K562 (cell line): ENCODE results near the gene ABL1. TPM values are rescaled to one million over a fixed set of nuclear protein-coding genes. Genes with fewer than 3 reads are reported as not detected.

ENCODE experiments used
- ATAC-seq: fragments of 200-7000 bp; cut with Tn5 transposase; 3 replicates; pipeline ENCODE4 v1.9.1; 2020; ENCODE audit warnings: moderate library complexity
- BruUV-seq: library from RNA; stranded (reverse); fragments of 400-500 nt; replicated peaks from 2 replicates; lab custom pipeline; 2021; lab: Mats Ljungman, UMichigan
- CTCF ChIA-PET: fragments of 300-600 bp; formaldehyde crosslinking; extraction: SDS; loops from one replicate; lab custom pipeline; 2021; ENCODE audit warnings: low intra/inter-chr PET ratio; lab: Yijun Ruan, JAX
- POLR2A ChIA-PET: fragments of 300-600, 350-650 bp; sonication (Branson Sonifier 250); formaldehyde crosslinking; extraction: SDS; loops from one replicate; lab custom pipeline; 2021; ENCODE audit warnings: antibody characterized with exemption, inconsistent platforms; lab: Yijun Ruan, JAX
- DNase-seq, 4 experiments: peaks; one replicate each; pipeline versions ENCODE4 v3.0.0 to v3.0.0-alpha.2; 2011 to 2018; ENCODE audit warnings: low spot score in 3 of 4, mixed read lengths in 3 of 4; ENCODE audit errors: extremely low read depth in 1 of 4
- FAIRE-seq: peaks from 2 replicates; lab custom pipeline; 2011; peaks lifted over from hg19 to GRCh38; lab: Jason Lieb, UNC
- H2AFZ ChIP-seq: 2 replicates; pipeline ENCODE4 v1.6.0; 2011; ENCODE audit warnings: low read depth, low read length, control low read depth, inconsistent platforms
- H3K27ac ChIP-seq: fragments of 200-600 bp; 3 replicates; pipeline ENCODE4 v1.8.0; 2011; ENCODE audit warnings: low read depth, mild to moderate bottlenecking, control low read depth, inconsistent platforms, low read length, moderate library complexity, mixed read lengths; ENCODE audit errors: extremely low read depth
- H3K27me3 ChIP-seq, 2 experiments: fragments of 300-600 bp in 1 of 2; 2 replicates in 1 of 2; 3 replicates in 1 of 2; pipeline versions ENCODE4 v1.6.0 to v1.8.0; 2011; ENCODE audit warnings: inconsistent platforms in 2 of 2, low read length in 2 of 2, mild to moderate bottlenecking in 1 of 2, mixed read lengths in 1 of 2, moderate library complexity in 1 of 2; ENCODE audit not compliant: control insufficient read depth in 2 of 2, insufficient read depth in 2 of 2
- H3K36me3 ChIP-seq: fragments of 300-600 bp; 3 replicates; pipeline ENCODE4 v1.8.0; 2011; ENCODE audit warnings: mild to moderate bottlenecking, low read length, inconsistent platforms; ENCODE audit not compliant: control insufficient read depth, insufficient read depth
- H3K4me1 ChIP-seq, 2 experiments: fragments of 200-600 bp in 1 of 2; replicated peaks in 1 of 2; 2 replicates in 1 of 2; 3 replicates in 1 of 2; pipeline versions ENCODE4 v1.5.1 to v1.8.0; 2011; ENCODE audit warnings: inconsistent platforms in 2 of 2, low read length in 2 of 2, mild to moderate bottlenecking in 1 of 2, mixed read lengths in 1 of 2, moderate library complexity in 1 of 2; ENCODE audit not compliant: control insufficient read depth in 2 of 2, insufficient read depth in 2 of 2
- H3K4me2 ChIP-seq: 2 replicates; pipeline ENCODE4 v1.6.1; 2011; ENCODE audit warnings: low read length, control low read depth, inconsistent platforms, mixed read lengths; ENCODE audit not compliant: insufficient read depth
- H3K4me3 ChIP-seq: fragments of 200-600 bp; sonication (generic), shearing (Covaris generic); 2 replicates; pipeline ENCODE4 v1.5.1; 2016; ENCODE audit warnings: control low read depth, inconsistent platforms
- H3K79me2 ChIP-seq: fragments of 200-600 bp; 3 replicates; pipeline ENCODE4 v1.8.0; 2011; ENCODE audit warnings: low read length, inconsistent platforms; ENCODE audit not compliant: control insufficient read depth, insufficient read depth
- H3K9ac ChIP-seq, 2 experiments: 2 replicates each; pipeline versions ENCODE4 v1.6.0 to v1.6.1; 2011; ENCODE audit warnings: low read depth in 2 of 2, low read length in 2 of 2, control low read depth in 1 of 2, inconsistent platforms in 1 of 2, mild to moderate bottlenecking in 1 of 2, mixed read lengths in 1 of 2; ENCODE audit not compliant: insufficient read depth in 1 of 2
- H3K9me1 ChIP-seq: one replicate; pipeline ENCODE4 v1.6.0; 2011; ENCODE audit warnings: inconsistent platforms, mild to moderate bottlenecking, low read length, moderate library complexity; ENCODE audit not compliant: control insufficient read depth, insufficient read depth
- H3K9me3 ChIP-seq: replicated peaks from 2 replicates; pipeline ENCODE4 v1.5.1; 2011; ENCODE audit warnings: low read depth, low read length, inconsistent platforms; ENCODE audit not compliant: control insufficient read depth, insufficient read depth
- H4K20me1 ChIP-seq: replicated peaks from 2 replicates; pipeline ENCODE4 v1.6.1; 2011; ENCODE audit warnings: low read length, inconsistent platforms, mixed read lengths; ENCODE audit not compliant: control insufficient read depth, insufficient read depth
- ATF6 ChIP-seq: sonication (generic); formaldehyde crosslinking; IDR thresholded peaks from 2 replicates; pipeline ENCODE4 v1.4.0; 2020; ENCODE audit warnings: mild to moderate bottlenecking, missing genetic modification reagents
- BMI1 ChIP-seq: fragments of 150-350 bp; IDR thresholded peaks from 2 replicates; pipeline ENCODE4 v1.6.1; 2014; ENCODE audit warnings: low read length
- CC2D1A ChIP-seq: fragments of 450-650 bp; IDR thresholded peaks from 2 replicates; pipeline ENCODE4 v1.6.1; 2017; ENCODE audit warnings: mild to moderate bottlenecking
- DIDO1 ChIP-seq: fragments of 450-650 bp; IDR thresholded peaks from 2 replicates; pipeline ENCODE4 v1.6.1; 2016; ENCODE audit warnings: low read depth, missing biosample characterization, missing genetic modification characterization
- GABPA ChIP-seq: fragments of 200-800 bp; sonication (Bioruptor generic); conservative IDR thresholded peaks from 2 replicates; pipeline ENCODE4 v1.6.1; 2016; ENCODE audit warnings: low read depth, missing genetic modification characterization, missing compliant biosample characterization
- HDAC8 ChIP-seq: fragments of 450-650 bp; IDR thresholded peaks from 2 replicates; pipeline ENCODE4 v1.6.1; 2016; ENCODE audit warnings: mild to moderate bottlenecking, missing genetic modification characterization, moderate library complexity, missing compliant biosample characterization
- KLF10 ChIP-seq: fragments of 250-450 bp; sonication (Bioruptor Pico); IDR thresholded peaks from 2 replicates; pipeline ENCODE4 v1.6.1; 2021; ENCODE audit warnings: matching md5 sums
- LEF1 ChIP-seq: fragments of 450-650 bp; IDR thresholded peaks from 2 replicates; pipeline ENCODE4 v1.6.1; 2016; ENCODE audit warnings: mild to moderate bottlenecking
- NFRKB ChIP-seq: fragments of 450-650 bp; IDR thresholded peaks from 2 replicates; pipeline ENCODE4 v1.6.1; 2016; ENCODE audit warnings: low read depth
- NRF1 ChIP-seq, 2 experiments: fragments of 450-650 bp; IDR thresholded peaks in 1 of 2; conservative IDR thresholded peaks in 1 of 2; 2 replicates each; pipeline ENCODE4 v1.6.1; 2014; ENCODE audit warnings: mild to moderate bottlenecking in 2 of 2
- PYGO2 ChIP-seq: fragments of 450-650 bp; IDR thresholded peaks from 2 replicates; pipeline ENCODE4 v1.6.1; 2016; ENCODE audit warnings: mild to moderate bottlenecking, missing genetic modification characterization, moderate library complexity, missing compliant biosample characterization
- RBM14 ChIP-seq: fragments of 200-400 bp; formaldehyde crosslinking; IDR thresholded peaks from 2 replicates; pipeline ENCODE4 v1.6.1; 2018; ENCODE audit warnings: low read depth, mild to moderate bottlenecking, low read length, moderate library complexity, borderline replicate concordance; ENCODE audit not compliant: insufficient read depth
- RFX5 ChIP-seq: IDR thresholded peaks from 2 replicates; pipeline ENCODE4 v1.6.1; 2011; ENCODE audit warnings: low read depth, mild to moderate bottlenecking, improper control_type of control experiment, low read length
- SP2 ChIP-seq: IDR thresholded peaks from 2 replicates; pipeline ENCODE4 v1.6.1; 2011; ENCODE audit warnings: mild to moderate bottlenecking, low read depth, low read length, moderate library complexity; ENCODE audit not compliant: poor library complexity, severe bottlenecking; ENCODE audit errors: extremely low read depth
- ZNF174 ChIP-seq: fragments of 250-450 bp; sonication (Bioruptor Pico); IDR thresholded peaks from 2 replicates; pipeline ENCODE4 v1.4.0; 2020; ENCODE audit warnings: mild to moderate bottlenecking
- WGBS: fragments of 100-300 bp; shearing (Covaris generic); methylation state at CpG from one replicate; pipeline ENCODE4 v1.1.6; 2016; ENCODE audit warnings: low coverage, mixed read lengths; ENCODE audit not compliant: insufficient coverage; ENCODE audit errors: missing lambda C conversion rate; 5-methylcytosine and 5-hydroxymethylcytosine counted together
- in situ Hi-C: fragments of 300-500 bp; cut with MboI; formaldehyde crosslinking; loops from 4 replicates; pipeline ENCODE4 v1.15.0; 2018; ENCODE audit warnings: inconsistent platforms, mixed read lengths
- intact Hi-C: fragments of 100-400 bp; cut with micrococcal nuclease; formaldehyde crosslinking; loops from 2 replicates; pipeline ENCODE4 v1.14.2; 2022
- polyA plus RNA-seq, 8 experiments: library from polyadenylated mRNA; depleted of rRNA in 4 of 8; stranded (reverse) in 5 of 8; unstranded in 3 of 8; fragments of >200 nt; fragmentation: Nextera tagmentation in 2 of 8; fragmentation: Illumina TruSeq in 1 of 8; extraction: Ambion mirVana in 2 of 8; extraction: Trizol in 1 of 8; gene quantifications; 2 replicates each; pipeline versions ENCODE4 v1.2.1 to v1.2.3, GENCODE V29; 2011 to 2014; ENCODE audit warnings: inconsistent platforms in 1 of 8, missing spikeins in 1 of 8
- total RNA-seq, 7 experiments: library from RNA; depleted of rRNA in 6 of 7; stranded (reverse); fragments of >200 nt in 6 of 7; fragmentation: Illumina TruSeq in 2 of 7; extraction: Trizol in 2 of 7; gene quantifications; 2 replicates each; pipeline versions ENCODE4 v1.2.1 to v1.2.3, GENCODE V29; 2011 to 2021; ENCODE audit warnings: low replicate concordance in 1 of 7
- TF ChIP-seq, protein P1 (sequence below): sonication (generic); formaldehyde crosslinking; IDR thresholded peaks from 2 replicates; pipeline ENCODE4 v1.8.0; 2022; ENCODE audit warnings: mild to moderate bottlenecking, missing genetic modification reagents
- TF ChIP-seq, protein P2 (sequence below): sonication (generic); formaldehyde crosslinking; IDR thresholded peaks from 2 replicates; pipeline ENCODE4 v1.8.1; 2022; ENCODE audit warnings: missing genetic modification reagents

Gene ABL1
- total and polyA plus RNA-seq, 9 of the 15 experiments (the other 6 are each of a cell fraction or from before 2014, with no cell fraction given), result 1.5 to 130 (median 37.8) TPM

GRCh38 chr9:130930804-130931349 is 95.8 kb downstream of the ABL1 start:
- 2% methylated on average over 15 of the region's 15 CpGs for WGBS
- CTCF ChIA-PET, result no interaction called here
- H4K20me1 ChIP-seq, result peaks cover 80% of the 10 kb centered on the region

More at GRCh38 chr9:130930804-130931349, 95.8 kb downstream of the ABL1 start:
- H3K27ac ChIP-seq, result no peak overlapping the region
- ATAC-seq (no peak), DNase-seq (peak in 3 of 4 experiments; percentile 66 to 71 (median 67)), FAIRE-seq (no peak)
- H3K9me1 ChIP-seq, result peaks cover 9% of the 10 kb centered on the region
- TF ChIP-seq NRF1 (conservative IDR thresholded peaks at IDR 0.05 in 1 of 2, IDR thresholded peaks at IDR 0.05 in 1 of 2), result no peak
- TF ChIP-seq SP2, result no peak
- no peak for TF ChIP-seq ATF6 (CRISPR knock-in tag)
- no peak for TF ChIP-seq CC2D1A
- no peak for TF ChIP-seq LEF1
- no peak for TF ChIP-seq NFRKB
- TF ChIP-seq DIDO1 (tag), result no peak
- no peak for TF ChIP-seq PYGO2 (tag)
- TF ChIP-seq RFX5, result no peak
- TF ChIP-seq HDAC8 (tag), result no peak
- no peak for TF ChIP-seq BMI1
- no peak for TF ChIP-seq GABPA
- TF ChIP-seq RBM14, result no peak
- TF ChIP-seq KLF10, result no peak
- TF ChIP-seq, protein P1, sequence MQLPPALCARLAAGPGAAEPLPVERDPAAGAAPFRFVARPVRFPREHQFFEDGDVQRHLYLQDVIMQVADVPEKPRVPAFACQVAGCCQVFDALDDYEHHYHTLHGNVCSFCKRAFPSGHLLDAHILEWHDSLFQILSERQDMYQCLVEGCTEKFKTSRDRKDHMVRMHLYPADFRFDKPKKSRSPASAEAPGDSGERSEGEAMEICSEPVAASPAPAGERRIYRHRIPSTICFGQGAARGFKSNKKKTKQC (CRISPR knock-in tag), result no peak
- TF ChIP-seq ZNF174 (CRISPR knock-in tag), result no peak
- TF ChIP-seq, protein P2, sequence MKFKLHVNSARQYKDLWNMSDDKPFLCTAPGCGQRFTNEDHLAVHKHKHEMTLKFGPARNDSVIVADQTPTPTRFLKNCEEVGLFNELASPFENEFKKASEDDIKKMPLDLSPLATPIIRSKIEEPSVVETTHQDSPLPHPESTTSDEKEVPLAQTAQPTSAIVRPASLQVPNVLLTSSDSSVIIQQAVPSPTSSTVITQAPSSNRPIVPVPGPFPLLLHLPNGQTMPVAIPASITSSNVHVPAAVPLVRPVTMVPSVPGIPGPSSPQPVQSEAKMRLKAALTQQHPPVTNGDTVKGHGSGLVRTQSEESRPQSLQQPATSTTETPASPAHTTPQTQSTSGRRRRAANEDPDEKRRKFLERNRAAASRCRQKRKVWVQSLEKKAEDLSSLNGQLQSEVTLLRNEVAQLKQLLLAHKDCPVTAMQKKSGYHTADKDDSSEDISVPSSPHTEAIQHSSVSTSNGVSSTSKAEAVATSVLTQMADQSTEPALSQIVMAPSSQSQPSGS (CRISPR knock-in tag), result no peak
- H3K9me3 ChIP-seq, result no peaks in the 10 kb centered on the region
- H3K9ac ChIP-seq, result 0 out of 4 replicates have a peak overlapping the region, but pooled peaks of 1 of the 2 experiments have one; percentile 1
- H2AFZ ChIP-seq, result no peak overlapping the region
- no TSS peak for BruUV-seq
- H3K27me3 ChIP-seq, result peaks cover 93 to 98% of the 10 kb centered on the region in 2 experiments
- H3K79me2 ChIP-seq, result no peaks in the 10 kb centered on the region
- POLR2A ChIA-PET, result interaction anchor here (0.6 to 26.8 kb wide), 6 partner anchors 15 to 186 kb away, joined by 3 to 582 read pairs (median 6); no protein-coding TSS in a partner anchor
- intact Hi-C loops (no loop called here), in situ Hi-C loops (no loop called here)
- no peak overlapping the region for H3K4me3 ChIP-seq
- H3K36me3 ChIP-seq, result no peaks in the 10 kb centered on the region
- H3K4me2 ChIP-seq, result no peak overlapping the region
- H3K4me1 ChIP-seq, result peaks cover 0 to 33% of the 10 kb centered on the region in 2 experiments; a peak in 2 of 5 replicates
